ENCODE data around the gene SVIL. TPM values are rescaled to one million over a fixed set of nuclear protein-coding genes. Genes with fewer than 3 reads are reported as not detected.

The SVIL gene
- total RNA-seq, 1 donor from 2014 or later, result 25.1 TPM

DNA sequence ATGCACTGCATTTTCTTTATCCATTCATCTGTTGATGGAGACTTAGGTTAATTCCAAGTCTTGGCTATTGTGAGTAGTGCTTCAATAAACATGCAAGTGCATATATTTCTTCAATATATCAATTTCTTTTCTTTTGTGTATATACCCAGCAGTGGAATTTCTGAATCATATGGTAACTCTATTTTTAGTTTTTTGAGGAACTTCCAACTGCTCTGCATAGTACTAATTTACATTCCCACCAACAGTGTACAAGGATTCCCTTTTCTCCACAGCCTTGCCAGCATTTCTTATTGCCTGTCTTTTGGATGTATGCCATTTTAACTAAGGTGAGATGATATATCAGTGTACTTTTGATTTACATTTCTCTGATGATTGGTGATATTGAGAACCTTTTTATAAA is 200.7 kb downstream of the SVIL start:
- no peaks in the 10 kb centered on the region for H3K27me3 ChIP-seq
- no peaks in the 10 kb centered on the region for H3F3A ChIP-seq (ENCODE audit: low read depth)
- H3K4me2 ChIP-seq, result no peak overlapping the region
- Mint-ChIP-seq H3K4me3 (no peak overlapping the region), H3K27ac (no peak overlapping the region), H3K9me3 (peaks cover 3% of the 10 kb centered on the region), H3K4me1 (no peaks in the 10 kb centered on the region), H3K27me3 (ENCODE audit: insufficient read depth, low read depth) (no peaks in the 10 kb centered on the region), H3K36me3 (no peaks in the 10 kb centered on the region)
- no peak overlapping the region for H2AFZ ChIP-seq (replicated peaks)
- H3K79me2 ChIP-seq (ENCODE audit: low read depth), result no peaks in the 10 kb centered on the region
- H3K9me3 ChIP-seq (ENCODE audit: low read depth), result no peaks in the 10 kb centered on the region
- no peaks in the 10 kb centered on the region for H4K20me1 ChIP-seq (ENCODE audit: low read depth)
- H3K4me1 ChIP-seq, result no peaks in the 10 kb centered on the region
- no peak for DNase-seq (ENCODE audit: low spot score)
- no peak overlapping the region for H3K4me3 ChIP-seq
- H3K36me3 ChIP-seq, result no peaks in the 10 kb centered on the region
- H3K27ac ChIP-seq, result no peak overlapping the region
- TF ChIP-seq EZH2 (IDR thresholded peaks at IDR 0.05) (no peak), EZH2phosphoT487 (IDR thresholded peaks at IDR 0.05) (no peak)
- TF ChIP-seq, protein P1, sequence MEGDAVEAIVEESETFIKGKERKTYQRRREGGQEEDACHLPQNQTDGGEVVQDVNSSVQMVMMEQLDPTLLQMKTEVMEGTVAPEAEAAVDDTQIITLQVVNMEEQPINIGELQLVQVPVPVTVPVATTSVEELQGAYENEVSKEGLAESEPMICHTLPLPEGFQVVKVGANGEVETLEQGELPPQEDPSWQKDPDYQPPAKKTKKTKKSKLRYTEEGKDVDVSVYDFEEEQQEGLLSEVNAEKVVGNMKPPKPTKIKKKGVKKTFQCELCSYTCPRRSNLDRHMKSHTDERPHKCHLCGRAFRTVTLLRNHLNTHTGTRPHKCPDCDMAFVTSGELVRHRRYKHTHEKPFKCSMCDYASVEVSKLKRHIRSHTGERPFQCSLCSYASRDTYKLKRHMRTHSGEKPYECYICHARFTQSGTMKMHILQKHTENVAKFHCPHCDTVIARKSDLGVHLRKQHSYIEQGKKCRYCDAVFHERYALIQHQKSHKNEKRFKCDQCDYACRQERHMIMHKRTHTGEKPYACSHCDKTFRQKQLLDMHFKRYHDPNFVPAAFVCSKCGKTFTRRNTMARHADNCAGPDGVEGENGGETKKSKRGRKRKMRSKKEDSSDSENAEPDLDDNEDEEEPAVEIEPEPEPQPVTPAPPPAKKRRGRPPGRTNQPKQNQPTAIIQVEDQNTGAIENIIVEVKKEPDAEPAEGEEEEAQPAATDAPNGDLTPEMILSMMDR (IDR thresholded peaks at IDR 0.05), result no peak
- H3K9ac ChIP-seq, result no peak overlapping the region

DNA sequence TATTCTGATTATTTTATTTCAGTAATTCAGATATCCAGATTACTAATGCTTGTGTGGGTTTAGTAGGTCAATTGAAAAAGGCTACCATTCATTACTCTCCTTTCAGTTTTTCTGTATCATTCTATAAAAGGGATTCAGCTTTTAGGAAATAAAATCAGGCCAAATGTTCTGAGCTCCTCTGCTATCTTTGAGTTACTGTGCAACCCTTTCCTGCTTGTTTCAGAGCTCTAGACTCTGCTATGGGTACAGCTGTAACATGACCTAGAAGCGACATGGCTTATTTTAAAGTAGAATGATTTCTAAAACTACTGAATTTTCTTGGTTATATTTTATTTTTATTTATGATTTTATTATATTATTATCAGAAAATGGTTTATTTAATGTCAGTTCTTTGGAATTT is 203.1 kb downstream of the SVIL start:
- Histone ChIP-seq H3K4me1 (no peaks in the 10 kb centered on the region), H3K9me3 (ENCODE audit: low read depth) (no peaks in the 10 kb centered on the region), H3K27me3 (no peaks in the 10 kb centered on the region), H3K9ac (no peak overlapping the region), H4K20me1 (ENCODE audit: low read depth) (no peaks in the 10 kb centered on the region), H2AFZ (replicated peaks) (no peak overlapping the region), H3K4me3 (no peak overlapping the region), H3K36me3 (no peaks in the 10 kb centered on the region), H3K79me2 (ENCODE audit: low read depth) (no peaks in the 10 kb centered on the region), H3K27ac (no peak overlapping the region), H3F3A (ENCODE audit: low read depth) (no peaks in the 10 kb centered on the region), H3K4me2 (no peak overlapping the region)
- Mint-ChIP-seq H3K4me1 (no peaks in the 10 kb centered on the region), H3K36me3 (no peaks in the 10 kb centered on the region), H3K9me3 (no peaks in the 10 kb centered on the region), H3K27me3 (ENCODE audit: insufficient read depth, low read depth) (no peaks in the 10 kb centered on the region), H3K4me3 (no peak overlapping the region), H3K27ac (no peak overlapping the region)
- TF ChIP-seq EZH2 (IDR thresholded peaks at IDR 0.05) (no peak), EZH2phosphoT487 (IDR thresholded peaks at IDR 0.05) (no peak)
- TF ChIP-seq, protein P1 (IDR thresholded peaks at IDR 0.05), result no peak
- DNase-seq (ENCODE audit: low spot score), result no peak

DNA sequence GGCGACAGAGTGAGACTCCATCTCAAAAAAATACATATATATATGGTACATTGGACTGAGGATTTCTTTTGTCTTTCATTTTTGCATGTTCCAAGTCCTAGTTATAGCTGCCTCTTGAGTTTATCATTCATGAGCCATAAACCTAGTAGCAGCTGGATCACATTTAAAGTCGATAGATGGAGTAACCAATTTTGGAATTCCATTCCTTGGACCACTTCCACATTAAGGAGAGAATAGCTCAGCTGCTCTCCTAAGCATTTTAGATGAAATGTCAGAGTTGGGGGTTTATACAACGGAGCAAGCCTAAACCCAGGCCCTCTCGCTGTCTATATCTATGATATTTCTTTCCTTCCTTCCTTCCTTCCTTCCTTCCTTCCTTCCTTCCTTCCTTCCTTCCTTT is 204.7 kb downstream of the SVIL start:
- no peak for DNase-seq (ENCODE audit: low spot score)
- Histone ChIP-seq H2AFZ (replicated peaks) (no peak overlapping the region), H3K4me3 (no peak overlapping the region), H3F3A (ENCODE audit: low read depth) (no peaks in the 10 kb centered on the region), H3K4me1 (no peaks in the 10 kb centered on the region), H3K9ac (no peak overlapping the region), H3K36me3 (no peaks in the 10 kb centered on the region), H3K27ac (no peak overlapping the region), H4K20me1 (ENCODE audit: low read depth) (no peaks in the 10 kb centered on the region), H3K9me3 (ENCODE audit: low read depth) (no peaks in the 10 kb centered on the region), H3K79me2 (ENCODE audit: low read depth) (no peaks in the 10 kb centered on the region), H3K27me3 (no peaks in the 10 kb centered on the region), H3K4me2 (no peak overlapping the region)
- Mint-ChIP-seq H3K4me3 (no peak overlapping the region), H3K36me3 (no peaks in the 10 kb centered on the region), H3K27ac (no peak overlapping the region), H3K4me1 (no peaks in the 10 kb centered on the region), H3K27me3 (ENCODE audit: insufficient read depth, low read depth) (no peaks in the 10 kb centered on the region), H3K9me3 (peaks cover 3% of the 10 kb centered on the region)
- no peak for TF ChIP-seq EZH2 (IDR thresholded peaks at IDR 0.05)
- TF ChIP-seq, protein P1 (IDR thresholded peaks at IDR 0.05), result no peak
- no peak for TF ChIP-seq EZH2phosphoT487 (IDR thresholded peaks at IDR 0.05)
